HCT116 (cell line): ENCODE results near the gene GPR68. TPM values are rescaled to one million over a fixed set of nuclear protein-coding genes. Genes with fewer than 3 reads are reported as not detected.

Experiments
- ATAC-seq: fragments of 200-7000 bp; cut with Tn5 transposase; 2 replicates; pipeline ENCODE4 v1.9.1; 2020; ENCODE audit warnings: mild to moderate bottlenecking, moderate library complexity
- BruUV-seq: library from RNA; stranded (reverse); fragments of 400-500 nt; replicated peaks from 2 replicates; lab custom pipeline; 2021; lab: Mats Ljungman, UMichigan
- CTCF ChIA-PET: fragments of 300-600 bp; sonication (Branson Sonifier 250); formaldehyde crosslinking; loops from one replicate; lab custom pipeline; 2021; ENCODE audit warnings: antibody characterized with exemption; lab: Charles Lee
- POLR2A ChIA-PET: fragments of 300-600, 350-600 bp; sonication (Branson Sonifier 250); formaldehyde crosslinking; loops from one replicate; lab custom pipeline; 2021; ENCODE audit warnings: antibody characterized with exemption; lab: Charles Lee
- RAD21 ChIA-PET, 2 experiments: fragments of 300-600 bp; sonication (Branson Sonifier 250); formaldehyde crosslinking; loops; one replicate each; lab custom pipeline; 2023; ENCODE audit warnings: low total read pairs in 2 of 2; ENCODE audit not compliant: uncharacterized antibody in 2 of 2, unreplicated experiment in 2 of 2, low non-redundant PET in 1 of 2; lab: Charles Lee
- DNase-seq: peaks from one replicate; pipeline ENCODE4 v3.0.0-alpha.2; 2010; ENCODE audit warnings: low read depth, low spot score
- H2AFZ ChIP-seq: fragments of 200-600 bp; shearing (Covaris generic), sonication (generic); 2 replicates; pipeline ENCODE4 v1.6.1; 2017; ENCODE audit warnings: low read depth, mixed run types, mixed read lengths, antibody characterized with exemption, low read length; ENCODE audit not compliant: poor library complexity, severe bottlenecking
- H3K27ac ChIP-seq: 2 replicates; pipeline ENCODE4 v1.5.1; 2012; ENCODE audit warnings: low read depth, low read length
- H3K27me3 ChIP-seq: fragments of 200-600 bp; sonication (generic); 2 replicates; pipeline ENCODE4 v1.6.1; 2016; ENCODE audit warnings: mixed run types, low read length, mixed read lengths; ENCODE audit not compliant: insufficient read depth
- H3K36me3 ChIP-seq, 2 experiments: fragments of 200-500 bp in 1 of 2; fragments of 200-600 bp in 1 of 2; sonication (Bioruptor generic) in 1 of 2; sonication (generic) in 1 of 2; 2 replicates each; pipeline versions ENCODE4 v1.5.1 to v1.6.1; 2014 to 2016; ENCODE audit warnings: low read length in 2 of 2, inconsistent platforms in 1 of 2, mixed read lengths in 1 of 2, mixed run types in 1 of 2; ENCODE audit not compliant: insufficient read depth in 2 of 2, control insufficient read depth in 1 of 2
- H3K4me1 ChIP-seq, 2 experiments: fragments of 200-600 bp in 1 of 2; sonication (generic) in 1 of 2; 2 replicates each; pipeline versions ENCODE4 v1.5.1 to v1.6.1; 2012 to 2017; ENCODE audit warnings: low read length in 2 of 2, inconsistent platforms in 1 of 2, mild to moderate bottlenecking in 1 of 2, mixed read lengths in 1 of 2, mixed run types in 1 of 2, moderate library complexity in 1 of 2; ENCODE audit not compliant: insufficient read depth in 2 of 2, control insufficient read depth in 1 of 2
- H3K4me2 ChIP-seq: fragments of 200-600 bp; sonication (generic); 2 replicates; pipeline ENCODE4 v1.6.1; 2017; ENCODE audit warnings: mixed run types, low read length, mixed read lengths
- H3K4me3 ChIP-seq, 2 experiments: fragments of 200-600 bp in 1 of 2; sonication (generic) in 1 of 2; replicated peaks in 1 of 2; 2 replicates each; pipeline ENCODE4 v1.5.1; 2011 to 2016; ENCODE audit warnings: low read length in 2 of 2, control low read depth in 1 of 2, low read depth in 1 of 2, mild to moderate bottlenecking in 1 of 2, mixed read lengths in 1 of 2, mixed run types in 1 of 2
- H3K79me2 ChIP-seq: fragments of 200-600 bp; sonication (generic); 2 replicates; pipeline ENCODE4 v1.6.1; 2017; ENCODE audit warnings: mild to moderate bottlenecking, mixed run types, low read length, moderate library complexity, mixed read lengths; ENCODE audit not compliant: insufficient read depth
- H3K9ac ChIP-seq: fragments of 200-600 bp; sonication (generic); 2 replicates; pipeline ENCODE4 v1.6.1; 2016; ENCODE audit warnings: low read length, mixed read lengths
- H3K9me2 ChIP-seq: fragments of 200-600 bp; sonication (generic), shearing (Covaris generic); 2 replicates; pipeline ENCODE4 v1.6.1; 2017; ENCODE audit warnings: mixed run types, mild to moderate bottlenecking, moderate library complexity; ENCODE audit not compliant: insufficient read depth
- H3K9me3 ChIP-seq, 2 experiments: fragments of 200-500 bp in 1 of 2; fragments of 200-600 bp in 1 of 2; sonication (Bioruptor generic) in 1 of 2; sonication (generic) in 1 of 2; 2 replicates each; pipeline ENCODE4 v1.6.1; 2014 to 2017; ENCODE audit warnings: low read length in 2 of 2, mixed read lengths in 2 of 2, inconsistent platforms in 1 of 2, low read depth in 1 of 2, mild to moderate bottlenecking in 1 of 2, mixed run types in 1 of 2, moderate library complexity in 1 of 2; ENCODE audit not compliant: control insufficient read depth in 1 of 2, insufficient read depth in 1 of 2
- H4K20me1 ChIP-seq: fragments of 200-600 bp; sonication (generic), shearing (Covaris generic); 2 replicates; pipeline ENCODE4 v1.6.1; 2017; ENCODE audit warnings: mixed run types, mild to moderate bottlenecking, moderate library complexity; ENCODE audit not compliant: insufficient read depth
- CBX3 ChIP-seq: IDR thresholded peaks from 2 replicates; pipeline ENCODE4 v1.6.1; 2012; ENCODE audit warnings: low read depth
- CEBPB ChIP-seq: IDR thresholded peaks from 2 replicates; pipeline ENCODE4 v1.6.1; 2012; ENCODE audit warnings: low read depth
- EZH2 ChIP-seq: fragments of 200-600 bp; sonication (generic); IDR thresholded peaks from 2 replicates; pipeline ENCODE4 v1.6.1; 2017; ENCODE audit warnings: antibody characterized with exemption, mixed run types
- FOSL1 ChIP-seq: IDR thresholded peaks from 2 replicates; pipeline ENCODE4 v1.6.1; 2012; ENCODE audit warnings: low read depth
- JUND ChIP-seq: IDR thresholded peaks from 2 replicates; pipeline ENCODE4 v1.6.1; 2012
- POLR2A ChIP-seq: IDR thresholded peaks from 2 replicates; pipeline ENCODE4 v1.7.0; 2011; ENCODE audit warnings: borderline replicate concordance; ENCODE audit not compliant: insufficient read depth, insufficient read length; ENCODE audit errors: extremely low read depth
- POLR2AphosphoS5 ChIP-seq: IDR thresholded peaks from 2 replicates; pipeline ENCODE4 v1.6.1; 2011; ENCODE audit warnings: mild to moderate bottlenecking, low read depth, low read length, moderate library complexity
- SIN3A ChIP-seq: IDR thresholded peaks from 2 replicates; pipeline ENCODE4 v1.6.1; 2012; ENCODE audit warnings: low read depth
- YY1 ChIP-seq: IDR thresholded peaks from 2 replicates; pipeline ENCODE4 v1.6.1; 2011; ENCODE audit warnings: low read length, low read depth, moderate library complexity, mild to moderate bottlenecking; ENCODE audit not compliant: insufficient replicate concordance; ENCODE audit errors: extremely low read depth
- intact Hi-C: fragments of 100-400 bp; cut with micrococcal nuclease; formaldehyde crosslinking; loops from 2 replicates; pipeline ENCODE4 v1.10.0; 2022
- total RNA-seq: library from RNA; stranded (reverse); gene quantifications from one replicate; pipeline ENCODE4 v1.2.1, GENCODE V29; 2021; ENCODE audit not compliant: unreplicated experiment
- TF ChIP-seq, protein P1 (sequence below): IDR thresholded peaks from 2 replicates; pipeline ENCODE4 v1.6.1; 2012
- TF ChIP-seq, protein P2 (sequence below), 3 experiments: fragments of 200-600 bp in 1 of 3; sonication (generic) in 1 of 3; IDR thresholded peaks in 2 of 3; conservative IDR thresholded peaks in 1 of 3; 2 replicates each; pipeline ENCODE4 v1.5.1; 2012 to 2017; ENCODE audit warnings: low read depth in 2 of 3, low read length in 2 of 3, antibody characterized with exemption in 1 of 3, borderline replicate concordance in 1 of 3, control low read depth in 1 of 3, mild to moderate bottlenecking in 1 of 3, mixed read lengths in 1 of 3, mixed run types in 1 of 3, moderate library complexity in 1 of 3; ENCODE audit not compliant: insufficient read depth in 1 of 3

The GPR68 gene
- total RNA-seq, 1 experiment from 2014 or later, result not detected

DNA sequence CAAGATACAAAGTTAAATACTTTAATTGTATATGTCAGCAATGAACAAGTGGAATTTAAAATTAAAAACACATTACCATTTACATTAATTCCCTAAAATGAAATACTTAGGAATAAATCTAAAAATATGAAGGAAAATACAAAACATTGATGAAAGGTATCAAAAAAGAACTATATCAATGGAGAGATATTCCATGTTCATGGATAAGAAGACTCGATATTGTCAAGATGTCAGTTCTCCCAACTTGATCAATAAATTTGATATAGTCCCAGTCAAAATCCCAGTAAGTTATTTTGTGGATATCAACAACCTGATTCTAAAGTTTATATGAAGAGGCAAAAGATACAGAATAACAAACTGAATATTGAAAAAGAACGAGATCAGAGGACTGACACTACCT, 33.5 kb downstream of the GPR68 start:
- no peak for TF ChIP-seq JUND
- TF ChIP-seq, all 23 proteins: peak for 0
- intact Hi-C loops, result no loop called here
- ChIA-PET POLR2A (no interaction called here), RAD21 (no interaction called here), CTCF (no interaction called here)
- H3K4me3 ChIP-seq, result no peak overlapping the region
- BruUV-seq, result no TSS peak
- H2AFZ ChIP-seq, result no peak overlapping the region
- H3K9me3 ChIP-seq, result no peaks in the 10 kb centered on the region
- H3K36me3 ChIP-seq, result peaks cover 7 to 22% of the 10 kb centered on the region in 2 experiments
- H4K20me1 ChIP-seq, result no peaks in the 10 kb centered on the region
- DNase-seq (no peak), ATAC-seq (no peak)
- H3K79me2 ChIP-seq, result no peaks in the 10 kb centered on the region
- no peak overlapping the region for H3K4me2 ChIP-seq
- no peak overlapping the region for H3K9ac ChIP-seq
- no peaks in the 10 kb centered on the region for H3K27me3 ChIP-seq
- no peak overlapping the region for H3K27ac ChIP-seq
- no peaks in the 10 kb centered on the region for H3K9me2 ChIP-seq
- no peaks in the 10 kb centered on the region for H3K4me1 ChIP-seq

DNA sequence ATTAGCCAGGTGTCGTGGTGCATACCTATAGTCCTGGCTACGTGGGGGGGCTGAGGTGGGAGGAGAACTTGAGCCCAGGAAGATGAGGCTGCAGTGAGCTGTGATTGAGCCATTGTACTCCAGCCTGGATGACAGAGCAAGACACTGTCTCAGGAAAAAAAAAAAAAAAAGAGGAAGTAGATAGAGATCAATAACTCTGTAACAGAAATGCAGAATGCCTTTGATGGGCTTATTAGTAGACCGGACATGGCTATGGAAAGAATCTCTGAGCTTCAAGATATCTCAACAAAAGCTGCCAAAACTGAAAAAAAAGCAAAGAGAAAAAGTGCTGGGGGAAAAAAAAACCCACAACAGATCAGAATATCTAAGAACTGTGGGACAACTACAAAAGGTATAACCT, 37.5 kb downstream of the GPR68 start:
- Histone ChIP-seq H3K4me1 (no peaks in the 10 kb centered on the region), H3K27me3 (no peaks in the 10 kb centered on the region), H2AFZ (no peak overlapping the region), H3K9ac (no peak overlapping the region), H3K9me3 (no peaks in the 10 kb centered on the region), H4K20me1 (no peaks in the 10 kb centered on the region), H3K36me3 (peaks cover 20 to 46% of the 10 kb centered on the region in 2 experiments; a peak in 3 of 4 replicates), H3K9me2 (no peaks in the 10 kb centered on the region), H3K4me3 (no peak overlapping the region), H3K27ac (no peak overlapping the region), H3K79me2 (no peaks in the 10 kb centered on the region), H3K4me2 (no peak overlapping the region)
- ChIA-PET CTCF (no interaction called here), RAD21 (no interaction called here), POLR2A (no interaction called here)
- DNase-seq (no peak), ATAC-seq (no peak)
- TF ChIP-seq EZH2, result no peak
- no peak for TF ChIP-seq YY1
- no peak for TF ChIP-seq CEBPB
- TF ChIP-seq FOSL1, result no peak
- TF ChIP-seq POLR2AphosphoS5, result no peak
- no peak for TF ChIP-seq POLR2A
- no peak for TF ChIP-seq SIN3A
- TF ChIP-seq, protein P1, sequence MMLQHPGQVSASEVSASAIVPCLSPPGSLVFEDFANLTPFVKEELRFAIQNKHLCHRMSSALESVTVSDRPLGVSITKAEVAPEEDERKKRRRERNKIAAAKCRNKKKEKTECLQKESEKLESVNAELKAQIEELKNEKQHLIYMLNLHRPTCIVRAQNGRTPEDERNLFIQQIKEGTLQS, result no peak
- TF ChIP-seq CBX3, result no peak
- TF ChIP-seq, protein P2, sequence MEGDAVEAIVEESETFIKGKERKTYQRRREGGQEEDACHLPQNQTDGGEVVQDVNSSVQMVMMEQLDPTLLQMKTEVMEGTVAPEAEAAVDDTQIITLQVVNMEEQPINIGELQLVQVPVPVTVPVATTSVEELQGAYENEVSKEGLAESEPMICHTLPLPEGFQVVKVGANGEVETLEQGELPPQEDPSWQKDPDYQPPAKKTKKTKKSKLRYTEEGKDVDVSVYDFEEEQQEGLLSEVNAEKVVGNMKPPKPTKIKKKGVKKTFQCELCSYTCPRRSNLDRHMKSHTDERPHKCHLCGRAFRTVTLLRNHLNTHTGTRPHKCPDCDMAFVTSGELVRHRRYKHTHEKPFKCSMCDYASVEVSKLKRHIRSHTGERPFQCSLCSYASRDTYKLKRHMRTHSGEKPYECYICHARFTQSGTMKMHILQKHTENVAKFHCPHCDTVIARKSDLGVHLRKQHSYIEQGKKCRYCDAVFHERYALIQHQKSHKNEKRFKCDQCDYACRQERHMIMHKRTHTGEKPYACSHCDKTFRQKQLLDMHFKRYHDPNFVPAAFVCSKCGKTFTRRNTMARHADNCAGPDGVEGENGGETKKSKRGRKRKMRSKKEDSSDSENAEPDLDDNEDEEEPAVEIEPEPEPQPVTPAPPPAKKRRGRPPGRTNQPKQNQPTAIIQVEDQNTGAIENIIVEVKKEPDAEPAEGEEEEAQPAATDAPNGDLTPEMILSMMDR (IDR thresholded peaks at IDR 0.05 in 2 of 3, conservative IDR thresholded peaks at IDR 0.05 in 1 of 3; ENCODE audit: borderline replicate concordance in 1 of 3, insufficient read depth in 1 of 3, low read depth in 2 of 3, low read length in 2 of 3), result no peak
- no TSS peak for BruUV-seq
- intact Hi-C loops, result no loop called here
